MM.1S (cell line): Measurements from ENCODE around the gene IQCB1.

ENCODE experiments used
- CTCF ChIP-seq: fragments of 300-600 bp; sonication (generic); IDR thresholded peaks from 2 replicates; pipeline ENCODE4 v1.5.1; 2016; ENCODE audit warnings: antibody characterized with exemption, low read length, mixed read lengths
- EZH2phosphoT487 ChIP-seq: fragments of 300-600 bp; sonication (generic); IDR thresholded peaks from 2 replicates; pipeline ENCODE4 v1.6.1; 2018; ENCODE audit warnings: antibody characterized with exemption, low read length

GRCh38 chr3:121796970-121797369 is 37.9 kb downstream of the IQCB1 start:
- TF ChIP-seq EZH2phosphoT487, result no peak
- no peak for TF ChIP-seq CTCF
